HCT116 (cell line): ENCODE results near the gene TMCC3. TPM values are rescaled to one million over a fixed set of nuclear protein-coding genes. Genes with fewer than 3 reads are reported as not detected.
A peak's percentile ranks its signal among the peaks of the same experiment; 100 is the strongest.

Experiments
- ATAC-seq: fragments of 200-7000 bp; cut with Tn5 transposase; 2 replicates; pipeline ENCODE4 v1.9.1; 2020; ENCODE audit warnings: mild to moderate bottlenecking, moderate library complexity
- BruUV-seq: library from RNA; stranded (reverse); fragments of 400-500 nt; replicated peaks from 2 replicates; lab custom pipeline; 2021; lab: Mats Ljungman, UMichigan
- CTCF ChIA-PET: fragments of 300-600 bp; sonication (Branson Sonifier 250); formaldehyde crosslinking; loops from one replicate; lab custom pipeline; 2021; ENCODE audit warnings: antibody characterized with exemption; lab: Charles Lee
- POLR2A ChIA-PET: fragments of 300-600, 350-600 bp; sonication (Branson Sonifier 250); formaldehyde crosslinking; loops from one replicate; lab custom pipeline; 2021; ENCODE audit warnings: antibody characterized with exemption; lab: Charles Lee
- RAD21 ChIA-PET, 2 experiments: fragments of 300-600 bp; sonication (Branson Sonifier 250); formaldehyde crosslinking; loops; one replicate each; lab custom pipeline; 2023; ENCODE audit warnings: low total read pairs in 2 of 2; ENCODE audit not compliant: uncharacterized antibody in 2 of 2, unreplicated experiment in 2 of 2, low non-redundant PET in 1 of 2; lab: Charles Lee
- DNase-seq: peaks from one replicate; pipeline ENCODE4 v3.0.0-alpha.2; 2010; ENCODE audit warnings: low read depth, low spot score
- H2AFZ ChIP-seq: fragments of 200-600 bp; shearing (Covaris generic), sonication (generic); 2 replicates; pipeline ENCODE4 v1.6.1; 2017; ENCODE audit warnings: low read depth, mixed run types, mixed read lengths, antibody characterized with exemption, low read length; ENCODE audit not compliant: poor library complexity, severe bottlenecking
- H3K27ac ChIP-seq: 2 replicates; pipeline ENCODE4 v1.5.1; 2012; ENCODE audit warnings: low read depth, low read length
- H3K27me3 ChIP-seq: fragments of 200-600 bp; sonication (generic); 2 replicates; pipeline ENCODE4 v1.6.1; 2016; ENCODE audit warnings: mixed run types, low read length, mixed read lengths; ENCODE audit not compliant: insufficient read depth
- H3K36me3 ChIP-seq, 2 experiments: fragments of 200-500 bp in 1 of 2; fragments of 200-600 bp in 1 of 2; sonication (Bioruptor generic) in 1 of 2; sonication (generic) in 1 of 2; 2 replicates each; pipeline versions ENCODE4 v1.5.1 to v1.6.1; 2014 to 2016; ENCODE audit warnings: low read length in 2 of 2, inconsistent platforms in 1 of 2, mixed read lengths in 1 of 2, mixed run types in 1 of 2; ENCODE audit not compliant: insufficient read depth in 2 of 2, control insufficient read depth in 1 of 2
- H3K4me1 ChIP-seq, 2 experiments: fragments of 200-600 bp in 1 of 2; sonication (generic) in 1 of 2; 2 replicates each; pipeline versions ENCODE4 v1.5.1 to v1.6.1; 2012 to 2017; ENCODE audit warnings: low read length in 2 of 2, inconsistent platforms in 1 of 2, mild to moderate bottlenecking in 1 of 2, mixed read lengths in 1 of 2, mixed run types in 1 of 2, moderate library complexity in 1 of 2; ENCODE audit not compliant: insufficient read depth in 2 of 2, control insufficient read depth in 1 of 2
- H3K4me2 ChIP-seq: fragments of 200-600 bp; sonication (generic); 2 replicates; pipeline ENCODE4 v1.6.1; 2017; ENCODE audit warnings: mixed run types, low read length, mixed read lengths
- H3K4me3 ChIP-seq, 2 experiments: fragments of 200-600 bp in 1 of 2; sonication (generic) in 1 of 2; replicated peaks in 1 of 2; 2 replicates each; pipeline ENCODE4 v1.5.1; 2011 to 2016; ENCODE audit warnings: low read length in 2 of 2, control low read depth in 1 of 2, low read depth in 1 of 2, mild to moderate bottlenecking in 1 of 2, mixed read lengths in 1 of 2, mixed run types in 1 of 2
- H3K79me2 ChIP-seq: fragments of 200-600 bp; sonication (generic); 2 replicates; pipeline ENCODE4 v1.6.1; 2017; ENCODE audit warnings: mild to moderate bottlenecking, mixed run types, low read length, moderate library complexity, mixed read lengths; ENCODE audit not compliant: insufficient read depth
- H3K9ac ChIP-seq: fragments of 200-600 bp; sonication (generic); 2 replicates; pipeline ENCODE4 v1.6.1; 2016; ENCODE audit warnings: low read length, mixed read lengths
- H3K9me2 ChIP-seq: fragments of 200-600 bp; sonication (generic), shearing (Covaris generic); 2 replicates; pipeline ENCODE4 v1.6.1; 2017; ENCODE audit warnings: mixed run types, mild to moderate bottlenecking, moderate library complexity; ENCODE audit not compliant: insufficient read depth
- H3K9me3 ChIP-seq, 2 experiments: fragments of 200-500 bp in 1 of 2; fragments of 200-600 bp in 1 of 2; sonication (Bioruptor generic) in 1 of 2; sonication (generic) in 1 of 2; 2 replicates each; pipeline ENCODE4 v1.6.1; 2014 to 2017; ENCODE audit warnings: low read length in 2 of 2, mixed read lengths in 2 of 2, inconsistent platforms in 1 of 2, low read depth in 1 of 2, mild to moderate bottlenecking in 1 of 2, mixed run types in 1 of 2, moderate library complexity in 1 of 2; ENCODE audit not compliant: control insufficient read depth in 1 of 2, insufficient read depth in 1 of 2
- H4K20me1 ChIP-seq: fragments of 200-600 bp; sonication (generic), shearing (Covaris generic); 2 replicates; pipeline ENCODE4 v1.6.1; 2017; ENCODE audit warnings: mixed run types, mild to moderate bottlenecking, moderate library complexity; ENCODE audit not compliant: insufficient read depth
- EGR1 ChIP-seq: IDR thresholded peaks from 2 replicates; pipeline ENCODE4 v1.6.1; 2012; ENCODE audit warnings: low read depth
- ELF1 ChIP-seq: IDR thresholded peaks from 2 replicates; pipeline ENCODE4 v1.6.1; 2012; ENCODE audit warnings: low read depth, borderline replicate concordance
- EZH2 ChIP-seq: fragments of 200-600 bp; sonication (generic); IDR thresholded peaks from 2 replicates; pipeline ENCODE4 v1.6.1; 2017; ENCODE audit warnings: antibody characterized with exemption, mixed run types
- EZH2phosphoT487 ChIP-seq: fragments of 200-600 bp; IDR thresholded peaks from 2 replicates; pipeline ENCODE4 v1.6.1; 2018; ENCODE audit warnings: antibody characterized with exemption, borderline replicate concordance
- FOSL1 ChIP-seq: IDR thresholded peaks from 2 replicates; pipeline ENCODE4 v1.6.1; 2012; ENCODE audit warnings: low read depth
- POLR2AphosphoS5 ChIP-seq: IDR thresholded peaks from 2 replicates; pipeline ENCODE4 v1.6.1; 2011; ENCODE audit warnings: mild to moderate bottlenecking, low read depth, low read length, moderate library complexity
- RAD21 ChIP-seq: IDR thresholded peaks from 2 replicates; pipeline ENCODE4 v1.6.1; 2012; ENCODE audit warnings: low read depth, mild to moderate bottlenecking
- SIN3A ChIP-seq: IDR thresholded peaks from 2 replicates; pipeline ENCODE4 v1.6.1; 2012; ENCODE audit warnings: low read depth
- TCF7L2 ChIP-seq: IDR thresholded peaks from 2 replicates; pipeline ENCODE4 v1.7.0; 2011; ENCODE audit warnings: borderline replicate concordance, inconsistent platforms; ENCODE audit not compliant: insufficient read depth, insufficient read length; ENCODE audit errors: extremely low read depth
- YY1 ChIP-seq: IDR thresholded peaks from 2 replicates; pipeline ENCODE4 v1.6.1; 2011; ENCODE audit warnings: low read length, low read depth, moderate library complexity, mild to moderate bottlenecking; ENCODE audit not compliant: insufficient replicate concordance; ENCODE audit errors: extremely low read depth
- ZFX ChIP-seq: fragments of 450-650 bp; IDR thresholded peaks from 2 replicates; pipeline ENCODE4 v1.6.1; 2017
- ZNF274 ChIP-seq: fragments of 200-500 bp; sonication (Bioruptor generic); IDR thresholded peaks from 2 replicates; pipeline ENCODE4 v1.6.1; 2014; ENCODE audit warnings: mild to moderate bottlenecking, low read depth, low read length, inconsistent platforms
- intact Hi-C: fragments of 100-400 bp; cut with micrococcal nuclease; formaldehyde crosslinking; loops from 2 replicates; pipeline ENCODE4 v1.10.0; 2022
- total RNA-seq: library from RNA; stranded (reverse); gene quantifications from one replicate; pipeline ENCODE4 v1.2.1, GENCODE V29; 2021; ENCODE audit not compliant: unreplicated experiment
- TF ChIP-seq, protein P1 (sequence below): IDR thresholded peaks from 2 replicates; pipeline ENCODE4 v1.6.1; 2012
- TF ChIP-seq, protein P2 (sequence below), 3 experiments: fragments of 200-600 bp in 1 of 3; sonication (generic) in 1 of 3; IDR thresholded peaks in 2 of 3; conservative IDR thresholded peaks in 1 of 3; 2 replicates each; pipeline ENCODE4 v1.5.1; 2012 to 2017; ENCODE audit warnings: low read depth in 2 of 3, low read length in 2 of 3, antibody characterized with exemption in 1 of 3, borderline replicate concordance in 1 of 3, control low read depth in 1 of 3, mild to moderate bottlenecking in 1 of 3, mixed read lengths in 1 of 3, mixed run types in 1 of 3, moderate library complexity in 1 of 3; ENCODE audit not compliant: insufficient read depth in 1 of 3
- TF ChIP-seq, protein P3 (sequence below): IDR thresholded peaks from 2 replicates; pipeline ENCODE4 v1.6.1; 2012; ENCODE audit warnings: low read depth

TMCC3 gene
- total RNA-seq, 1 experiment from 2014 or later, result 4.5 TPM

DNA sequence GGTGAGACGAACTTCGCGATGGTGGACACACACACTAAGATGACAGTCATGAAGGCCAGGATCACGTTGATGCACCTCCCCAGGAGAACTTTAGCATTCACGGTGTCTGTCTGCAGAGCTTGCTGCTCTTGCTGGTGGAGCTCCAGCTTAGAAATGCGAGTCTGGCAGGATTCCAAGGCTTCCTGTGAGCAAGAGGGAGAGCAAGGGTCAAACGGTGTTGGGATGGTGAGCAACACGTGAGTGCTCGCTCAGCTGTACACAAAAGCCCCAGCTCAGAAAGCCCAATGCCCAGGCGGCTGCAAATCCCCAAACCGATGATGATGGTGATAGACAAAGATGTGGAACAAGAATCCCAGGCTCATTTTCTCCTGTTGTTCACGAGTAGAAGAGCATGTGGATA lies 78.8 kb downstream of the TMCC3 start:
- Histone ChIP-seq H2AFZ (no peak overlapping the region), H3K4me1 (peaks cover 10 to 25% of the 10 kb centered on the region in 2 experiments), H4K20me1 (no peaks in the 10 kb centered on the region), H3K4me2 (peak overlapping the region; percentile 29), H3K9ac (no peak overlapping the region), H3K79me2 (no peaks in the 10 kb centered on the region), H3K9me3 (no peaks in the 10 kb centered on the region), H3K4me3 (no peak overlapping the region), H3K27me3 (no peaks in the 10 kb centered on the region), H3K9me2 (no peaks in the 10 kb centered on the region), H3K36me3 (no peaks in the 10 kb centered on the region), H3K27ac (no peak overlapping the region)
- BruUV-seq, result no TSS peak
- no peak for TF ChIP-seq YY1
- 0 out of 2 replicates have a peak, but pooled peaks have one; percentile 9 for TF ChIP-seq FOSL1
- ChIA-PET RAD21 (no interaction called here), POLR2A (no interaction called here), CTCF (no interaction called here)
- ATAC-seq, result peak; percentile 67
- DNase-seq, result peak; percentile 19
- intact Hi-C loops, result no loop called here

DNA sequence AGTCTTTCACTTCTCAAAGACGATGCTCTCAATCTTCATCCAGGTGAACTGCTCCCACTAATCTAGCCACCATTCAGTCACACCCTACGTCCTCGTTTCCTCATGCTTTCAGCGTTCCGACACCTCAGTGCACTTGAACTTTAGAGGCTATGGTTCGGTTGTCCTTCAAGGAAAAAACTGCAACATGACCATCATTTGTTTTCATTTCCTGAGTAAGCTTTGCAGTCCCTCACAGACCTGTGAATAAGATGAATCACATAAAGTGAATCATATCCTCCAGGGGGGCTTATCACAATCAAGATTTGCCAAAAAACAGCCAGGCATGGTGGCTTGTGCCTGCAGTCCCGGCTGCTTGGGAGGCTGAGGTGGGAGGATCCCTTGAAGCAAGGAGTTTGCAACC lies 80.2 kb downstream of the TMCC3 start:
- intact Hi-C loops, result no loop called here
- Histone ChIP-seq H3K9me3 (no peaks in the 10 kb centered on the region), H3K27me3 (no peaks in the 10 kb centered on the region), H3K79me2 (no peaks in the 10 kb centered on the region), H2AFZ (no peak overlapping the region), H3K4me2 (peak overlapping the region; percentile 28), H3K9me2 (no peaks in the 10 kb centered on the region), H3K27ac (no peak overlapping the region), H3K9ac (no peak overlapping the region), H4K20me1 (no peaks in the 10 kb centered on the region), H3K4me3 (no peak overlapping the region), H3K36me3 (no peaks in the 10 kb centered on the region), H3K4me1 (peaks cover 10 to 25% of the 10 kb centered on the region in 2 experiments)
- DNase-seq, result peak; percentile 8
- ChIA-PET RAD21 (interaction anchor here in 1 of 2 experiments (0.6 kb wide), 1 partner anchor 1018 kb away, joined by 7 read pairs; no protein-coding TSS in a partner anchor), CTCF (no interaction called here), POLR2A (no interaction called here)
- 0 out of 2 replicates have a peak, but pooled peaks have one; percentile 30 for ATAC-seq
- BruUV-seq, result no TSS peak
- peak; percentile 83 for TF ChIP-seq FOSL1
- TF ChIP-seq ELF1, result no peak
- TF ChIP-seq, protein P1, sequence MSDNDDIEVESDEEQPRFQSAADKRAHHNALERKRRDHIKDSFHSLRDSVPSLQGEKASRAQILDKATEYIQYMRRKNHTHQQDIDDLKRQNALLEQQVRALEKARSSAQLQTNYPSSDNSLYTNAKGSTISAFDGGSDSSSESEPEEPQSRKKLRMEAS, result no peak; the same call in 1 of the 2 replicates
- no peak for TF ChIP-seq ZNF274
- TF ChIP-seq, protein P2, sequence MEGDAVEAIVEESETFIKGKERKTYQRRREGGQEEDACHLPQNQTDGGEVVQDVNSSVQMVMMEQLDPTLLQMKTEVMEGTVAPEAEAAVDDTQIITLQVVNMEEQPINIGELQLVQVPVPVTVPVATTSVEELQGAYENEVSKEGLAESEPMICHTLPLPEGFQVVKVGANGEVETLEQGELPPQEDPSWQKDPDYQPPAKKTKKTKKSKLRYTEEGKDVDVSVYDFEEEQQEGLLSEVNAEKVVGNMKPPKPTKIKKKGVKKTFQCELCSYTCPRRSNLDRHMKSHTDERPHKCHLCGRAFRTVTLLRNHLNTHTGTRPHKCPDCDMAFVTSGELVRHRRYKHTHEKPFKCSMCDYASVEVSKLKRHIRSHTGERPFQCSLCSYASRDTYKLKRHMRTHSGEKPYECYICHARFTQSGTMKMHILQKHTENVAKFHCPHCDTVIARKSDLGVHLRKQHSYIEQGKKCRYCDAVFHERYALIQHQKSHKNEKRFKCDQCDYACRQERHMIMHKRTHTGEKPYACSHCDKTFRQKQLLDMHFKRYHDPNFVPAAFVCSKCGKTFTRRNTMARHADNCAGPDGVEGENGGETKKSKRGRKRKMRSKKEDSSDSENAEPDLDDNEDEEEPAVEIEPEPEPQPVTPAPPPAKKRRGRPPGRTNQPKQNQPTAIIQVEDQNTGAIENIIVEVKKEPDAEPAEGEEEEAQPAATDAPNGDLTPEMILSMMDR (IDR thresholded peaks at IDR 0.05 in 2 of 3, conservative IDR thresholded peaks at IDR 0.05 in 1 of 3; ENCODE audit: borderline replicate concordance in 1 of 3, insufficient read depth in 1 of 3, low read depth in 2 of 3, low read length in 2 of 3), result no peak
- TF ChIP-seq ZFX, result no peak
- no peak for TF ChIP-seq EZH2
- TF ChIP-seq, protein P3, sequence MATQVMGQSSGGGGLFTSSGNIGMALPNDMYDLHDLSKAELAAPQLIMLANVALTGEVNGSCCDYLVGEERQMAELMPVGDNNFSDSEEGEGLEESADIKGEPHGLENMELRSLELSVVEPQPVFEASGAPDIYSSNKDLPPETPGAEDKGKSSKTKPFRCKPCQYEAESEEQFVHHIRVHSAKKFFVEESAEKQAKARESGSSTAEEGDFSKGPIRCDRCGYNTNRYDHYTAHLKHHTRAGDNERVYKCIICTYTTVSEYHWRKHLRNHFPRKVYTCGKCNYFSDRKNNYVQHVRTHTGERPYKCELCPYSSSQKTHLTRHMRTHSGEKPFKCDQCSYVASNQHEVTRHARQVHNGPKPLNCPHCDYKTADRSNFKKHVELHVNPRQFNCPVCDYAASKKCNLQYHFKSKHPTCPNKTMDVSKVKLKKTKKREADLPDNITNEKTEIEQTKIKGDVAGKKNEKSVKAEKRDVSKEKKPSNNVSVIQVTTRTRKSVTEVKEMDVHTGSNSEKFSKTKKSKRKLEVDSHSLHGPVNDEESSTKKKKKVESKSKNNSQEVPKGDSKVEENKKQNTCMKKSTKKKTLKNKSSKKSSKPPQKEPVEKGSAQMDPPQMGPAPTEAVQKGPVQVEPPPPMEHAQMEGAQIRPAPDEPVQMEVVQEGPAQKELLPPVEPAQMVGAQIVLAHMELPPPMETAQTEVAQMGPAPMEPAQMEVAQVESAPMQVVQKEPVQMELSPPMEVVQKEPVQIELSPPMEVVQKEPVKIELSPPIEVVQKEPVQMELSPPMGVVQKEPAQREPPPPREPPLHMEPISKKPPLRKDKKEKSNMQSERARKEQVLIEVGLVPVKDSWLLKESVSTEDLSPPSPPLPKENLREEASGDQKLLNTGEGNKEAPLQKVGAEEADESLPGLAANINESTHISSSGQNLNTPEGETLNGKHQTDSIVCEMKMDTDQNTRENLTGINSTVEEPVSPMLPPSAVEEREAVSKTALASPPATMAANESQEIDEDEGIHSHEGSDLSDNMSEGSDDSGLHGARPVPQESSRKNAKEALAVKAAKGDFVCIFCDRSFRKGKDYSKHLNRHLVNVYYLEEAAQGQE, result no peak
- TF ChIP-seq RAD21, result no peak
- no peak for TF ChIP-seq EGR1
- TF ChIP-seq TCF7L2, result no peak
- no peak for TF ChIP-seq POLR2AphosphoS5
- TF ChIP-seq EZH2phosphoT487, result no peak
- TF ChIP-seq SIN3A, result no peak
